Stimulated activated CD8-positive, alpha-beta memory T cell treated with anti-CD3 and anti-CD28 coated beads, Interleukin-15, amount 100 ng/mL, for 1 hour (primary cell): ENCODE measurements around the gene STARD13.
"Not testable (repeated sequence)": the region's sequence is repeated elsewhere in the genome, so short reads cannot be mapped to it uniquely, and the experiment has no call there.

Experiments used
- DNase-seq: peaks from one replicate; pipeline ENCODE4 v3.0.0-alpha.2; 2020; ENCODE audit warnings: low read depth

STARD13 gene

DNA sequence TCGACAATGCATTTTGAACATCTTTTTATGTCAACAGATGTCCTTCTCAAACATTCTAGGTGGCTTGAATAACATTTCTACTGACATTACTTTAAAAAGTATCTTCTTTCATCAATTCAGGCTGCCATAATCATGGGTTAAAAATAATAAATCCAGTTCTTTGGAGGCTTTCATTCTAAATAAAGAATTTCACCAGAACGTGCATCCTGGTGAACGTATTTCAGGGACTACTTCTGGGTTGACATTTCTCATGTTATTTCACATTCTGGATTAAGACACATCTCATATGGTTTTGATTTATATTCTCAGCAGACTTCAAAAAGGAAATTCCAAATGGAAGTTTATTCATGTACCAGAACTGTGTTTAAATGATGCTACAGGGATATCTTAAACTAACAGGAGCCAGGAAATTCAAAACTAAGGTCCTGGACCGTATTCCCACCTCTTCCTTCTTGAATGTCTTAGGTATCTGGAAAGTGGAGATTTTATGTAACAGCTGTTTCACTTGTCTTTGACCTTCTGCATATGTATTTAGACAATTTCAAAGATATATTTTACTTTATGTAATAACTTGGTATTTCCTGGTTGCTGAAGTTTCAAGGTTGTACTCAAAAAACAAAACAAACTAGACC lies 107.2 kb downstream of the STARD13 start:
- no peak for DNase-seq

DNA sequence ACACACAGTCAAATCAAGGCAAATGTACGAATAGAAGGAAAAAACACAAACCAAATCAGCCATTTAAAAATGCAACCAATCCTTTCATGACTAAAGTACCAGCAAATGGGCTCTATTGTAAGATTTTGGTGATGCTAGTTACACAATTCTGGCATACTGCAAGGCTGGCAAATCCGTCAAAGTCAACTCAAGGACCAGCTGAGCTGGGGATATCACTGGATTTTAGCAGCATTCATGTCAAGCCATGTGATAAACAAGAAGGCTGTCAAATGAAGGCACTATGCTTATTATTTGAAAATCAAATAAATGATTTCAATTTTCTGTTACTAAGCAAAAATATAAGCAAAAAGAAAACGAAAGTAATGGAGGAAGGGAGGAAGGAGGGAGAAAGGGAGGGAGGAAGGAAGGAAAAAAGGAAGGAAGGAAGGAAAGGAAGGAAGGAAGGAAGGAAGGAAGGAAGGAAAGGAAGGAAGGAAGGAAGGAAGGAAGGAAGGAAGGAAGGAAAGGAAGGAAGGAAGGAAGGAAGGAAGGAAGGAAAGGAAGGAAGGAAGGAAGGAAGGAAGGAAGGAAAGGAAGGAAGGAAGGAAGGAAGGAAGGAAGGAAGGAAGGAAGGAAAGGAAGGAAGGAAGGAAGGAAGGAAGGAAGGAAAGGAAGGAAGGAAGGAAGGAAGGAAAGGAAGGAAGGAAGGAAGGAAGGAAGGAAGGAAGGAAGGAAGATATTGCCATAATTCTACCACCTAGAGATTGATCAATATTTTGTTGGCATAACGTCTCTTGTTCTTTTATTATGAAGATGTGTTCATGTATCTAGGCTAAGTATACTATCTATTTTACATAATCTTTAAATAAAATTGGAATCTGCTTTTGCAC lies 108.0 kb downstream of the STARD13 start:
- not testable (repeated sequence) for DNase-seq

DNA sequence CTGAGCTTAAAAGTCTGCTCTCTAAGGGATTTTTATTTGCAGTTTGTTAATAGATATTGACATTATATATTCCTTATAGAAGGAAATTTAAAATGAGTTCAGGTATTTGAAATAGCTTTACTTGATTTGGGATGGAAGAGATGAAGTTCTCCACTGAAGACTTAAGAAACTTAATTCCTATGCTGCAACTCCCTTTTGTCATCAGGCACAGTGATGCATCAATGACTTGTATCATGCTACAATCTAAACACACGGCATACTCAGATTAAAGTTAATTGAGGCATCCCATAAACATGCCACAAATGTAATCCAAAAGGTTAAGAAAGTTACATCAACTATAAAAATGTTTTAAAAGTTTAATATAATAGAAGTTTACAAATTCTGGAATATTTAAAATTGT lies 109.0 kb downstream of the STARD13 start:
- no peak for DNase-seq

DNA sequence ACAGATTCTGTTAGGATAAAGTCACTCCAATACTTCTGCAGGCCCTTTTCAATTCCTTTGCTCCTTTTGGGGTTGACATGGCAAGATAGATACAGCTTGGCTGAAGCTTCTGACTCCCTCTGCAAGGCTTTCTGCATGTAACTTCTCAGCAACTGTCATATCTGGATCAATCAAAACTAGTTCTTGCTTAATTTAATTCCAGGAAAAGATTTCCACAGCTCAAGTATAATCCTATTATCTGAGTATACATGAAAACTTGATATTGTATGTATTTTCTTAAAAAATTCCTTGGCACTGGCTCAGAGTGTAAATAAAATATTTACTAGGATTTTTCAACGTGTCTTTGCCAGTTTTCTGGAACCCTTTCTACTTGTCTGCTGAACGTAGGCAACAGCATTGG lies 109.6 kb downstream of the STARD13 start:
- DNase-seq, result no peak

DNA sequence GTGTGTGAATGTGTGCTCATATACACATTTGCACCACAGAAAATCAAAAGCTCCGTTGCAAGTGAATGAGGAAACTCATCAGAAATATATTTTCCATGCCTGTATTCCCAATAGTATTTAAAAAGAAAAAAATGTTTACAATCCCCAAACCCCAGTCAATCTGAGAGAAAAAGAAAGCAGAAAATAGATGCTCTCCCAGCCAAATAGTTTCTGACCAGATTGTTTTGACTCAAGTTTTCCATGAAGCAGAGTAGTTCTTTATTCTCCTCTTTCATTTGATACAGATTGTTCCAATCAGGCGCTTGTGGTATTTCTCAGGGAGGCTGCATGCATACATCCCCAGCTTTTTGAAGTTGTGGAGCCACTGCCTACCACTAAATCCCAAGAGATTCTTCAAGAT lies 110.6 kb downstream of the STARD13 start:
- no peak for DNase-seq

DNA sequence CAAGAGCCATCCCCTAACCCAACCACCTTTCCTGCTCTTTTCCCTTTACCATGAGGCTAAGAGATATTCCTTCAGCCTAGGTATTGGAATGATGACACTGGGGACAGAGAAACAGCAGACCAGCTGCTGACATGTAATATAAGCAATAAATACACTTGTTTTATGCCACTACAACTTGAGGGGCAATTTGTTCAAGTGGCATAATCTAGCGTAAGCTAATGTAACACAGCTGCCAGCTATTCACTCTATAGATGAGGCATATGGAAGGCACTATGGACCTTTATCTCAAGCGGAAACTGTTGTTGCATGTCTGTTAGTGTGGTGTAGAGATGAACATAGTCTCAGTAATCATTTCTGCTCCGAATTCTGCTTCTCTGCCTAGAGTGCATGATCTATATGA lies 111.1 kb downstream of the STARD13 start:
- DNase-seq, result no peak

DNA sequence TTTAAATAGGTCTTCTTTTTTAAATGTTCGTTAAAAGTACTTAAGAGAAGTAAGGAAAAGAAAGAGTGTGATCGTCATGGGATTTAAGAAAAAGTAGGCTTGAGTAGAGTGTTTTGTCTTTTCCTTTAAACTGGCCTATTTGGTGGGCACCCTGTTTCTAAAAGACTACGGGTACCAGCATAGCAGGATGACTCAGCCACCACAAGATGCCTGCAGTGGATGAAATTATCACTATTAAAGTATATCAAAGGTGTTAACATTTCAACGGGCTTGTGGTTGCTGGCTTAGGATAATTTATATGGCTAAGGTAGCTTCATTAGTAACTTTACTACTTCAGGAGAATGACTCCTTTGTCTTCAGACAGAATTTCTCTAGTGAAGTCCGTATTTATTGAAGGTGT lies 112.6 kb downstream of the STARD13 start:
- DNase-seq, result no peak

DNA sequence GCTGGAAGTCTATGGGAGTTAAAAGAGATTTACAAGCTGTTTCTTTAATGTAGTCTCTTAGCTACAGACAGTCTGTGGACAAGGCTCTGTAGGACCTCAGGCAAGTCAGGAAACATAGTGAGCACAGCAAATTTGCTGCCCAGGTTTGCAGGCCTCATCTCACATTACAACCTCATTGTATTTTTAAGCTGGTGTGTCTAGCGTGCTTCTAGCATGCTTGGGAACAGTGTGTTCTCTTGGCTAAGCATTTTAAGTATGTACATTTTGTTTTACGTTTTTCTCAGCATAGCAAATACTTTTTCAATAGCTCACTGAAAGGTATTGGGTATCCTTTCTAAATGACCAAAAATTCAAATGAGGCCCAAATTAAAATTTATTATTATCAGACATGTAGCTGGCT lies 113.2 kb downstream of the STARD13 start:
- no peak for DNase-seq

DNA sequence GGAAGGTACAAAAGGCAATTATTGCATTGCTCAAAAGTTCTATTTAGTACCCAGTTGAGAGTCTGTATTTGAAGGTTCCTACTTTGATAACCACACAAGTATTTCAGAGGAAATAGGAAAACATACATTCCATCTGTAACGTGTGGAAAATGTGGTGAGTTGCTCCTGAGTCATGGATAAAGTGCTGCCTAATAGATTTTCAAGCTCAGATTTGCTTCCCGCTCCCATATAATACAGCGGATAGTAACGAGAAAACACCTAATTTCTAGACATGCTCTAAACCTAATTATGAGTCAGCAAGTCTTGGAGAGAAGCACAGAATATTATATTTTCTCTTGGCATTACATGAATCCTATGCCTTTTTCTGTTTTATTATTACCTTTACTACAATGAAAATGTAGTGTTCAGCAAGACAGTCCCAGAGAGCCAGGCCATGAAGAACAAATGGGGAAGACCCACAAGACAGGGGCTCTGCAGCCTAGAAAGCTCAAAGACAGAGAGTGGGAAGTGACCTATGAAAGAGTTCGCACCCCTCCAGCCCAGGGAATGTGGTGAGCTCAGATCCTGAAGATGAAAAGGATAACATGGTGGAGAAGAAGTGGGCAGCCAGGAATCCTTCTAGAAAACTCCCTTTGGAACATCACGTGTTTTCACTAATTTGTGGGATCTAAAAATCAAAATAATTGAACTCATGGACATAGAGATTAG lies 116.1 kb downstream of the STARD13 start:
- no peak for DNase-seq

DNA sequence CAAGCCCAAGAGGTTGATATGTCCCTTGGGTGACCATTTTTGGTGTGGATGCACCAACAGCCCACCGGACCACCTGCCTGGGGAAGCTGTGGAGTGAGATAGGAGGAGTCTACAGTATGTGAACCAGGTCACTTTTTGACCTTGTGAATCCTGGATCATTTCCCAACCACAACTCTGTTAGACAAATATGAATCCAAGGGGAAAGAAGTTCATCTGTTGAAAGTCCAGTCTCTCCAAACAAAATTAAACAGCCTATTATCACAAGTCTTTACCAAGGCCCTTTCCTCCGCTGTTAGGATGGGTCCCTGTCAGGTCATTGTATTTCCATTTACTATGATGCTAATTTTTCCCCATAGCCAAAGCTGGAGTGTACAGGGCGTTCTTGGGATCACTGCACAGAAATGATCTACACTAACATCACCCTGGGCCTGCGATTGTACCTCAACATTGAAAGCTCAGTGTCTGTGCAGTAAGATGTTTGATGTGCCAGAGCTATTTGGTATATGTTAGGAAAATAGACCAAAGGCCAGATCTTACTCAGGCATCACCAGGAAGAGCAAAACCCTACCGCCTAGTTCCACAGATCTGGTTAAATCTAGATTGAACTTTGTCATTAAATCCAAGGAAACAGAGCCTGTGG lies 117.1 kb downstream of the STARD13 start:
- no peak for DNase-seq

DNA sequence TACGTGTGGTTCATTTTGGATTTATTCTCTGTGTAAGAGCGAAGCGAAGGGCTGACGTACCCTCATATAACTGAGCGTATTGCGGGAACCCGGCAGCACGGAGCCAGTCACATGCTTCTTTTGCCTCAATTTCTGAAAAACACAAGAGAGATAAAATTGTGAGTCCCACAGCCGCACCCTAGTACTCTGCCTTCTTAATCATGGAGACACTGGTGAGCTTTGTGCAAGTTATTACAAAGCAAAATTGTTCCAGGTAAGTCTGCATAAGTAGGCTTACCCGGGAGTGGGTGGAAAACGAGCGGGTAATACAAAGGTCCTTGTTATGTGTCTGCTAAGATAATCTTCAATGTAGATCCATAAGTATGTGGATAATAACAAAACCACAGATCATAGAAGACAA lies 118.1 kb downstream of the STARD13 start:
- DNase-seq, result no peak

DNA sequence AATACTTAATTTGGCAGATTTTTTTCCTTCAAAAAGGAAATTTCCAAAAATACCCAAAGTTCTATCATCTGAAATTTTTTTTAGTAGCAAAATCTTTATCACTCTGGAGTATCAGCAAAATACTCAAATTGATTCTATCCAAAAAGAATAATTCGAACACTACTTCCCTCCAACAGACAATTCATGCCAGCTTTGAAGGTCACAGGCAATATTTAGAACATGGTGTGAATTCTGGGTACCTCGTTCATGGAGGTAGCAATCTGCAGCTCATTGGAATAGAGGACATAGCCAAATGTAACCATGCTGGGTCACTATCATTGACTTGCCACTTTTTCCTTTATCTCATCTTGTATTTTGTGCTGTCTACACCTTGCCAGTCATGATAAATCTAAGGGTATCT lies 119.8 kb downstream of the STARD13 start:
- DNase-seq, result no peak

DNA sequence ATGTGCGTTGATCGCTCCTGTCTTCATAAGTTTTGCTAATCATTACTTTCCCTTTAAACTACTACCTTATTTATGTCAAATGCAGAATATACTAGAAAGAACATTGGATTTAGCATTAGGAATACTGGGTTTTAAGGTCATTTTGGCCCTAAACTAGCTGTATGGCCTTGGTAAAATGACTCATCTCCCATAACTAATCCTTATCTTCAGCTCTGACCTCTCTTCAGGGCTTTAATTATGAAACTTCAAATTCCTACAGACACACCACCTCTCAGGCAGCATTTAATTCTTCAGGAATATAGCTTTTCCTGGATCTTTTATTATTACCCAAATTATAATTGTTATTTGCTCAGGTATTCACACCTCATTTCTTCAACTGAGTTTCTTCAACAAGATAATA lies 121.2 kb downstream of the STARD13 start:
- DNase-seq, result no peak

DNA sequence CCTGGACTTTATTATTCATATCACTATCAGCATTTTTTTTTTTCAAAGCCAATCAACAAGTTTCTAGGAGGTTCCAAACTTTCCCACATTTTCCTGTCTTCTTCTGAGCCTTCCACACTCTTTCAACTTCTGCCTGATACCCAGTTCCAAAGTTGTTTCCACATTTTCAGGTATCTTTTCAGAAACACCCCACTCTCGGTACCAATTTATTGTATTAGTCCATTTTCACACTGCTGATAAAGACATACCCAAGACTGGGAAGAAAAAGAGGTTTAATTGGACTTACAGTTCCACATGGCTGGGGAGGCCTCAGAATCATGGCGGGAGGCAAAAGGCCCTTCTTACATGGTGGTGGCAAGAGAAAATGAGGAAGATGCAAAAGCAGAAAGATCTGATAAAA lies 122.8 kb downstream of the STARD13 start:
- DNase-seq, result not testable (repeated sequence)

DNA sequence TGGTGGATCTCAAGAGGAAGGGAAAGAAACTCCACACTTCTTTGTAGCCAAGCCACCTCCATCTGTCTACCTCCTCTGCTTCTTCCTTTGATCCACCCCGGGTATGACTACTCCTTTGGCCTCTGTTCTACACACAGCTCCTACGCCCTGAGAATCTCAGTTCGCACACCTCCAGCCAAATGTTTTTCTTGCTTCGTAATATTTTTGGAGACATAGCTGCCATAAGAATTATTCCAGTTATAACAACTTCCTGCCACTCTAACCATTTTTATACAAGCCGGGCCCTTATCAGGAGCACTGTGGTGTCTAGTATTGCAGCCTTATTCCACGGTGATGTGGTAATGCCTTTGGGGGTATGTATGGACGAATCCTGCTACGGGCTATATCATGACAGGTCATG lies 126.7 kb downstream of the STARD13 start:
- no peak for DNase-seq

DNA sequence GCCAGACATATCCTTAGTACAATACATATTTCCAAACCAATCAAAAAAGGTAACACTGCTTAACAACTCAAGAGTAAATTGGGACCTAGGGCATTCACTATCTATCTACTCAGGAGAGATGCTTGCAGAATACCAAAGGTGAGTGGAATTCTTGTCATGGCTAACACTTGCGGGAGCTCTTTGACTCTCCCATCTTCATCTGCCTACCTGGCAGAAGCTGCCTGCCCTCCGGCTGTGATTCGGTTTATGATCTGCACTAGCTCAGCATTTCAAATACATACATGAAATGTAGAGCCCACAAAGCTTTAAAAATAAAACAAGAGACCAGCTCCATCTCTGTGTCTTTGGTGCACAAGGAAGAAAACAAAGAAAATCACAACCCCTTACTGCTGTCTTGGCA lies 127.3 kb downstream of the STARD13 start:
- no peak for DNase-seq

DNA sequence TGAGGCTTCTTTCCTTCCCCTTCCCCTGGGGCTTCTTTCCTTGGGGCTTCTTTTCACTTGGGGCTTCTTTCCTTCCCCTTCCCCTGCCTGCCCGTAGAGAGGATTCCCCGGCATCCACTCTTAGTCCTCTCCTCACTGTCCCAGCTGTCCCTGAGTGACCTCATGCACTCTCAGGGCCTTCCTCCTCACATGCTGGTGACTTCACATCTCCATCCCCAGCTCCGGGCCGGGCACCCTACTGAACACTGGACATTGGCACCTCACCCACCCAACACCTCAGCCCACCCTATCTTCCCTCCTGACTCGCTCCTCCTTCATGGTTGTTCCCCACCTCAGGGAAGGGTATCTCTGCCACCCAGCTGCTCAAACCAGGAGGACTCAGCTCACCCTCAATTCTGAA lies 130.6 kb downstream of the STARD13 start:
- no peak for DNase-seq

DNA sequence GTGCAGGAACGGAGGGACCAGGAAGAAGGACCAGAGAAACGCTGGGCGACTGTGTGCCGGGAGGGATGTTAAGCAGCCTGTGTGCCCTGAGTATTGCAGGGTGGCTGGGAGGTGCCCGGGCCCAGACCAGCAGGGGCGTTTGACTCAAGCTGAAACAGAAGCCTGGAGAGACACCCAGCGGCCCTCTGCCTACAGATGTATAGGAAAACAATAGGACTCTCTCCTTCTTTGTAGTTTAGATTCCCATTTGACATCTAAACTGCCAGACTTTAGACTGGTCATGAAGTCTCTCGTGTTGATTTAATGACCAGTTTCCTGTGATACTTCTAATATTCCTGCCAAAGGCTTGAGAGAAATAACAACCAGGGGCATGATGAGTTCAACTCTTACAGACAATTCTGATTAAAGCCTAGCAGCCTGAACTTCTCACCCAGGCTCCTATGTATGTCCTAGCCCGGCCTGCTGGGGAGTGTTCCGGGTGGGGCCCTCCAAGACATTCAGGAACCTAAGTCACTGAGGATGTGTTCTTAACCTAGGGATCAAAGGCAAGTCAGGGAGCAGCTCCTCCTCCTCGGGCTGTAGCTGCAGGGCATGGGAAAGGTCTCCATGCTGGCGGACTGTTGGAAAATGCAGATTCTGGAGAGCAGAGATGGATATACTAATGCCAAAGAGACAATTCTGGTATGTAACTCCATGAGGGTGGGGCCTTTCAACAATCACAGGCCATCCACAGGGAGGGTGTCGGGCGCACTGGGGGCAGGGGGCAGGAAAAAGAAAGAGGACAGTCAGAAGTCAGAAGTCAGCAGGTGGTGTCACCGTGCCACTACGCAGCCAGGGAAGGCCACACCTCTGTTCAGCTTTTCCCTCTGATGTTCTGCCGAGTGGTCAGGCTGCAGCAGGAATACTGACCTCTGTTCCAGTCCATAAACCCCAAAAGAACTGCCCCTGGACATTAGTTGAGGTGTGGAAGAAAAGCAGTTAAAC lies 131.8 kb downstream of the STARD13 start:
- no peak for DNase-seq

DNA sequence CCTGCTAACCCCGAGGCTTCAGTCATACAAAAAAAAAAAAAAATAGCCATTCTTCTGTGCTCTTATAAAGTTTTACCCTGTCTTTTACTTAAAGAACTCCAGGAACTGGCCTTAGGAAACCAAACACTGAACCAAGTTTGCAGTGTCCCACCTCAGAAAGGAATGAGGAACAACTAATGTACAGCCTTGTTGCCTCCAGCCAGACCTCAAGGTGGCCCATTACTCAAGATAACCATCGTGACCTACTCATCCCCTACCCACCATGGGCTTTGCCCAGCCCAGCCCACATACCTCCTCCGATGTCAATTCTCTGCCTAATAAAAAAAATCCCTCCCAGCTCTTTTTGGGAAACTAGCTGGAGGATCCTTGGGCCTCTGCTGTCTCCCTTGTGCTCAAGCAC lies 133.2 kb downstream of the STARD13 start:
- no peak for DNase-seq

DNA sequence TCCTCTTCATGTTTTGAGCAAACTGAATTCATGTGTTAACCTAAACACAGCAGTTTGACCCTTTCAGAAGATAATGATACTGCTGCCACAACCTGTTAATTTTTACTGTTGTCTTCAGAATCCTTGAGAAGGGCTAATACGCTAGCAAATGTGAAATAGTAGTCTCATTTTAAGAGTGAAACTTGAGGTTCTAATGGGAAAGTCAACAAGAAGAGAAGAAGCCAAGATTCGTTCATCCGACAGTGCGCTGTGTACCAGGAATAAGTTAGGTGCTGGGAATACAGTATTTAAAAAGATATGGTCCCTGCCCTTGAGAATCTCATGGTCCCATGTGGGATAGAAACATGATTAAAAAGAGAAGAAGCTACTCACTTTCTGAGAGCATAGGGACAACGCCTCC lies 134.9 kb downstream of the STARD13 start:
- no peak for DNase-seq

DNA sequence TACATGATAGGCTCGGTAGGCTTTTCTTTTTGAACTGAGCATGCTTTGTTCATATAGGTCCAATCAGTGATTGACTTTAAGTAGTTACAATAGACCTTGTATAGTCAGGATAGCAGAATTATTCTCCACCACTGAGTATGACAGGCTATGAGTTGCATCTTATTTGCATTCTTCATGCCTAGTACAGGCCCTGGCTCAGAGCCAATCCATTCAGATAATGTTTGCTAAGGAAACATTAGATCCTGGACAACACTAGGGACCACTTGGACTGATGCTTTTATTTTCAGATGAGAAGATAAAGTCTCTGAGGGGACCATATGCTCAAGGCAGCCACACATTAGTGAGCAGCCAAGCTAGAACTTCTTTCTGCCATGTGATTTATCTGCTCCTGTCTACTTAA lies 135.4 kb downstream of the STARD13 start:
- no peak for DNase-seq
